ENCODE measurements around the gene SLC38A3.

Gene SLC38A3

GRCh38 chr3:50164984-50165909, 39.8 kb upstream of the SLC38A3 start:
- H3K27me3 Mint-ChIP-seq = peaks cover 17% of the 10 kb centered on the region
- no peaks in the 10 kb centered on the region for H3K4me1 Mint-ChIP-seq
- no peaks in the 10 kb centered on the region for H3K36me3 Mint-ChIP-seq (ENCODE audit: insufficient read depth)
- H3K4me3 Mint-ChIP-seq = no peak overlapping the region
- no peaks in the 10 kb centered on the region for H3K9me3 Mint-ChIP-seq
- no peak overlapping the region for H3K27ac Mint-ChIP-seq (ENCODE audit: low read depth)
- ATAC-seq (replicated peaks; ENCODE audit: extremely low read depth, poor library complexity, severe bottlenecking) (no peak), DNase-seq (ENCODE audit: low spot score in 2 of 2) (no peak)

- ATAC-seq (replicated peaks; ENCODE audit: extremely low read depth, poor library complexity, severe bottlenecking) (no peak), DNase-seq (ENCODE audit: low spot score in 2 of 2) (no peak)
- no peaks in the 10 kb centered on the region for H3K36me3 Mint-ChIP-seq (ENCODE audit: insufficient read depth)
Observed at GRCh38 chr3:50165910-50166538, 39.0 kb upstream of the SLC38A3 start.

GRCh38 chr3:50166620-50167019, 38.5 kb upstream of the SLC38A3 start:
- DNase-seq (ENCODE audit: low spot score in 2 of 2) = no peak
- Mint-ChIP-seq H3K4me1 (no peaks in the 10 kb centered on the region), H3K36me3 (ENCODE audit: insufficient read depth) (no peaks in the 10 kb centered on the region), H3K27ac (ENCODE audit: low read depth) (no peak overlapping the region), H3K4me3 (no peak overlapping the region), H3K27me3 (peaks cover 21% of the 10 kb centered on the region), H3K9me3 (no peaks in the 10 kb centered on the region)
- ATAC-seq (replicated peaks; ENCODE audit: extremely low read depth, poor library complexity, severe bottlenecking) = no peak

More at GRCh38 chr3:50165910-50166538, 39.0 kb upstream of the SLC38A3 start:
- peaks cover 21% of the 10 kb centered on the region for H3K27me3 Mint-ChIP-seq
- H3K27ac Mint-ChIP-seq (ENCODE audit: low read depth) = no peak overlapping the region
- H3K4me3 Mint-ChIP-seq = no peak overlapping the region
- H3K4me1 Mint-ChIP-seq = no peaks in the 10 kb centered on the region
- H3K9me3 Mint-ChIP-seq = no peaks in the 10 kb centered on the region

GRCh38 chr3:50167069-50167840, 37.8 kb upstream of the SLC38A3 start:
- no peaks in the 10 kb centered on the region for H3K9me3 Mint-ChIP-seq

GRCh38 chr3:50167841-50168209, 37.2 kb upstream of the SLC38A3 start:
- H3K36me3 Mint-ChIP-seq (ENCODE audit: insufficient read depth) = no peaks in the 10 kb centered on the region
- DNase-seq (ENCODE audit: low spot score in 2 of 2) (no peak), ATAC-seq (replicated peaks; ENCODE audit: extremely low read depth, poor library complexity, severe bottlenecking) (no peak)
- peaks cover 21% of the 10 kb centered on the region for H3K27me3 Mint-ChIP-seq
- no peak overlapping the region for H3K27ac Mint-ChIP-seq (ENCODE audit: low read depth)
- no peaks in the 10 kb centered on the region for H3K4me1 Mint-ChIP-seq
- no peaks in the 10 kb centered on the region for H3K9me3 Mint-ChIP-seq
- H3K4me3 Mint-ChIP-seq = no peak overlapping the region

More at GRCh38 chr3:50167069-50167840, 37.8 kb upstream of the SLC38A3 start:
- Mint-ChIP-seq H3K27ac (ENCODE audit: low read depth) (no peak overlapping the region), H3K36me3 (ENCODE audit: insufficient read depth) (no peaks in the 10 kb centered on the region), H3K27me3 (peaks cover 21% of the 10 kb centered on the region), H3K4me1 (no peaks in the 10 kb centered on the region), H3K4me3 (no peak overlapping the region)
- ATAC-seq (replicated peaks; ENCODE audit: extremely low read depth, poor library complexity, severe bottlenecking) (no peak), DNase-seq (ENCODE audit: low spot score in 2 of 2) (no peak)

GRCh38 chr3:50168388-50168787, 36.7 kb upstream of the SLC38A3 start:
- no peak for DNase-seq (ENCODE audit: low spot score in 2 of 2)
- no peak overlapping the region for H3K27ac Mint-ChIP-seq (ENCODE audit: low read depth)
- H3K36me3 Mint-ChIP-seq (ENCODE audit: insufficient read depth) = no peaks in the 10 kb centered on the region
- H3K27me3 Mint-ChIP-seq = peaks cover 21% of the 10 kb centered on the region
- no peaks in the 10 kb centered on the region for H3K4me1 Mint-ChIP-seq
- ATAC-seq (replicated peaks; ENCODE audit: extremely low read depth, poor library complexity, severe bottlenecking) = no peak
- no peak overlapping the region for H3K4me3 Mint-ChIP-seq
- no peaks in the 10 kb centered on the region for H3K9me3 Mint-ChIP-seq

GRCh38 chr3:50168791-50169190, 36.3 kb upstream of the SLC38A3 start:
- DNase-seq (ENCODE audit: low spot score in 2 of 2) = no peak
- ATAC-seq (replicated peaks; ENCODE audit: extremely low read depth, poor library complexity, severe bottlenecking) = no peak
- Mint-ChIP-seq H3K36me3 (ENCODE audit: insufficient read depth) (no peaks in the 10 kb centered on the region), H3K27ac (ENCODE audit: low read depth) (no peak overlapping the region), H3K9me3 (no peaks in the 10 kb centered on the region), H3K27me3 (peaks cover 21% of the 10 kb centered on the region), H3K4me1 (peaks cover 3% of the 10 kb centered on the region), H3K4me3 (no peak overlapping the region)

- no peaks in the 10 kb centered on the region for H3K9me3 Mint-ChIP-seq
- ATAC-seq (replicated peaks; ENCODE audit: extremely low read depth, poor library complexity, severe bottlenecking) (no peak), DNase-seq (ENCODE audit: low spot score in 2 of 2) (no peak)
- no peak overlapping the region for H3K27ac Mint-ChIP-seq (ENCODE audit: low read depth)
- no peaks in the 10 kb centered on the region for H3K36me3 Mint-ChIP-seq (ENCODE audit: insufficient read depth)
- H3K4me1 Mint-ChIP-seq = peaks cover 5% of the 10 kb centered on the region
- no peak overlapping the region for H3K4me3 Mint-ChIP-seq
- H3K27me3 Mint-ChIP-seq = peaks cover 21% of the 10 kb centered on the region
Observed at GRCh38 chr3:50169232-50169832, 35.7 kb upstream of the SLC38A3 start.

GRCh38 chr3:50169858-50170257, 35.2 kb upstream of the SLC38A3 start:
- H3K4me1 Mint-ChIP-seq = peaks cover 5% of the 10 kb centered on the region
- H3K9me3 Mint-ChIP-seq = no peaks in the 10 kb centered on the region
- no peak overlapping the region for H3K4me3 Mint-ChIP-seq
- DNase-seq (ENCODE audit: low spot score in 2 of 2) (no peak), ATAC-seq (replicated peaks; ENCODE audit: extremely low read depth, poor library complexity, severe bottlenecking) (no peak)
- H3K36me3 Mint-ChIP-seq (ENCODE audit: insufficient read depth) = no peaks in the 10 kb centered on the region
- H3K27ac Mint-ChIP-seq (ENCODE audit: low read depth) = no peak overlapping the region
- peaks cover 21% of the 10 kb centered on the region for H3K27me3 Mint-ChIP-seq

GRCh38 chr3:50170689-50171088, 34.4 kb upstream of the SLC38A3 start:
- H3K27ac Mint-ChIP-seq (ENCODE audit: low read depth) = no peak overlapping the region
- ATAC-seq (replicated peaks; ENCODE audit: extremely low read depth, poor library complexity, severe bottlenecking) (no peak), DNase-seq (ENCODE audit: low spot score in 2 of 2) (no peak)
- peaks cover 5% of the 10 kb centered on the region for H3K4me1 Mint-ChIP-seq
- H3K9me3 Mint-ChIP-seq = no peaks in the 10 kb centered on the region
- no peaks in the 10 kb centered on the region for H3K36me3 Mint-ChIP-seq (ENCODE audit: insufficient read depth)
- peaks cover 21% of the 10 kb centered on the region for H3K27me3 Mint-ChIP-seq
- H3K4me3 Mint-ChIP-seq = no peak overlapping the region

- Mint-ChIP-seq H3K27ac (ENCODE audit: low read depth) (no peak overlapping the region), H3K27me3 (peaks cover 21% of the 10 kb centered on the region), H3K36me3 (ENCODE audit: insufficient read depth) (no peaks in the 10 kb centered on the region), H3K4me3 (no peak overlapping the region), H3K9me3 (no peaks in the 10 kb centered on the region), H3K4me1 (peaks cover 5% of the 10 kb centered on the region)
- DNase-seq (ENCODE audit: low spot score in 2 of 2) = no peak
- no peak for ATAC-seq (replicated peaks; ENCODE audit: extremely low read depth, poor library complexity, severe bottlenecking)
Observed at GRCh38 chr3:50171540-50172301, 33.4 kb upstream of the SLC38A3 start.
